Neutrophil (primary cell): Measurements from ENCODE around the gene GTF3A.

Experiments
- H3K27ac ChIP-seq: fragments of 200-600 bp; sonication (generic); 2 replicates; pipeline ENCODE4 v1.5.1; 2016; ENCODE audit warnings: mild to moderate bottlenecking, moderate library complexity
- H3K27me3 ChIP-seq: fragments of 200-600 bp; sonication (generic); 2 replicates; pipeline ENCODE4 v1.6.0; 2016; ENCODE audit warnings: mild to moderate bottlenecking
- H3K36me3 ChIP-seq: fragments of 200-600 bp; sonication (generic); 2 replicates; pipeline ENCODE4 v1.5.1; 2017
- H3K4me1 ChIP-seq, 2 experiments: fragments of 200-600 bp in 1 of 2; sonication (generic) in 1 of 2; 1 replicate in 1 of 2; 2 replicates in 1 of 2; pipeline versions ENCODE4 v1.5.1 to v1.6.1; 2013 to 2016; ENCODE audit warnings: low read depth in 1 of 2, low read length in 1 of 2, mild to moderate bottlenecking in 1 of 2, moderate library complexity in 1 of 2; ENCODE audit not compliant: control insufficient read depth in 1 of 2, insufficient read depth in 1 of 2
- H3K4me3 ChIP-seq, 2 experiments: fragments of 200-600 bp in 1 of 2; sonication (generic) in 1 of 2; 1 replicate in 1 of 2; 2 replicates in 1 of 2; pipeline ENCODE4 v1.5.1; 2013 to 2016; ENCODE audit warnings: low read depth in 1 of 2, low read length in 1 of 2, mild to moderate bottlenecking in 1 of 2, moderate library complexity in 1 of 2
- H3K9me3 ChIP-seq: fragments of 200-600 bp; sonication (generic); 2 replicates; pipeline ENCODE4 v1.5.1; 2016
- CTCF ChIP-seq: fragments of 200-600 bp; sonication (generic); IDR thresholded peaks from 2 replicates; pipeline ENCODE4 v1.5.1; 2016; ENCODE audit warnings: antibody characterized with exemption

The GTF3A gene

GRCh38 chr13:27401210-27401609, 23.2 kb upstream of the GTF3A start:
- TF ChIP-seq CTCF, result no peak
- Histone ChIP-seq H3K27me3 (no peaks in the 10 kb centered on the region), H3K9me3 (no peaks in the 10 kb centered on the region), H3K4me1 (peaks cover 8 to 10% of the 10 kb centered on the region in 2 experiments), H3K27ac (peak overlapping the region; percentile 37), H3K36me3 (no peaks in the 10 kb centered on the region), H3K4me3 (peak overlapping the region in 1 of 2 experiments; percentile 22)

GRCh38 chr13:27403203-27403678, 21.2 kb upstream of the GTF3A start:
- no peak overlapping the region for H3K4me3 ChIP-seq
- H3K27ac ChIP-seq, result no peak overlapping the region
- H3K36me3 ChIP-seq, result no peaks in the 10 kb centered on the region
- H3K27me3 ChIP-seq, result no peaks in the 10 kb centered on the region
- H3K4me1 ChIP-seq, result peaks cover 8 to 10% of the 10 kb centered on the region in 2 experiments
- TF ChIP-seq CTCF, result no peak
- H3K9me3 ChIP-seq, result no peaks in the 10 kb centered on the region

DNA sequence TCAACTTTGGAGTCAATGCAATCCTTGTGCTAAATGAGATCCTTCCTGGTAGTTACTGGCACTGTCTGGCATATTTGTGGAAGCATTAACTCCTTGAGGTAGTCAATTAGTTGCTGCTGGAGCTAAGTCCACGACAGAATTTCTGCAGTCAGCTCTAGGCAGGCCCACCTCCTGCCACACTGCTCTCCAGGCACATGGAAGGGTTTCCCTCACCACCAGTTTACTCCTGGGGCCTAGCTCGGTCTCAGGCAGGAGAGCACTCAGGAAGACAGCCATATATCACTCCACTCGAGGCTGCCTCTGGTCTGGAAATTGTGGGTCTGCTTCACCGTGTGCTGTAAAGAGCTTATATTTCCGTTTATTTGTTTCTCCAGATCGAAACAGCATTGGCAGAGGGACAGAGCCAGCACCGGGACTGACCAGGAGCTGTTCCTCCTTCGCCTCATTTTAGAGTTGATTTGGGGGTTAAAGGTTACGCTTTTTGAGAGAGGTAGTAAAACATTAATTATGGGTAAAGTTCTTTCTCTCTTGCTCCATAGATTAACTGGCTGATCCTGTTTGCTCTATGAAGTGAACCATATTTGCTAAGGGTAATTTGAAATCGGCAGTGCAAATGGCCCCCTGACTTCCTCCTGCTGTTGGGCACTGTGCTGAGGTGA, 20.6 kb upstream of the GTF3A start:
- Histone ChIP-seq H3K4me1 (peaks cover 8 to 10% of the 10 kb centered on the region in 2 experiments), H3K4me3 (no peak overlapping the region), H3K27ac (no peak overlapping the region), H3K36me3 (no peaks in the 10 kb centered on the region), H3K9me3 (no peaks in the 10 kb centered on the region), H3K27me3 (no peaks in the 10 kb centered on the region)
- TF ChIP-seq CTCF, result no peak

- Histone ChIP-seq H3K9me3 (no peaks in the 10 kb centered on the region), H3K4me3 (no peak overlapping the region), H3K27ac (no peak overlapping the region), H3K27me3 (no peaks in the 10 kb centered on the region), H3K4me1 (peaks cover 8 to 10% of the 10 kb centered on the region in 2 experiments), H3K36me3 (no peaks in the 10 kb centered on the region)
- no peak for TF ChIP-seq CTCF
Measured at GRCh38 chr13:27404680-27405079, 19.7 kb upstream of the GTF3A start.

- peaks cover 8 to 10% of the 10 kb centered on the region in 2 experiments for H3K4me1 ChIP-seq
- no peaks in the 10 kb centered on the region for H3K36me3 ChIP-seq
- no peak overlapping the region for H3K27ac ChIP-seq
- no peaks in the 10 kb centered on the region for H3K27me3 ChIP-seq
- no peak overlapping the region for H3K4me3 ChIP-seq
- TF ChIP-seq CTCF, result no peak
- no peaks in the 10 kb centered on the region for H3K9me3 ChIP-seq
Measured at GRCh38 chr13:27405546-27406134, 18.8 kb upstream of the GTF3A start.
